WTC11 (cell line): ENCODE measurements around the gene SMC5. TPM values are rescaled to one million over a fixed set of nuclear protein-coding genes. Genes with fewer than 3 reads are reported as not detected.
"Not testable (repeated sequence)": the region's sequence is repeated elsewhere in the genome, so short reads cannot be mapped to it uniquely, and the experiment has no call there.

Source experiments
- ATAC-seq: fragments of 200-7000 bp; cut with Tn5 transposase; 2 replicates; pipeline ENCODE4 v1.10.0; 2021; ENCODE audit warnings: mild to moderate bottlenecking, moderate library complexity
- CTCF ChIA-PET: fragments of 300-600 bp; sonication (Branson Sonifier 250); formaldehyde crosslinking; loops from one replicate; lab custom pipeline; 2021; ENCODE audit warnings: antibody characterized with exemption; lab: Charles Lee
- POLR2A ChIA-PET: fragments of 350-600 bp; sonication (Branson Sonifier 250); formaldehyde crosslinking; loops from one replicate; lab custom pipeline; 2021; ENCODE audit warnings: antibody characterized with exemption; lab: Charles Lee
- DNase-seq: peaks from one replicate; pipeline ENCODE4 v3.0.0; 2021; ENCODE audit warnings: low spot score
- H3K27ac Mint-ChIP-seq: 2 replicates; pipeline ENCODE4 v1.8.0; 2021; ENCODE audit warnings: mixed read lengths
- H3K27me3 Mint-ChIP-seq: 2 replicates; pipeline ENCODE4 v1.8.0; 2021; ENCODE audit warnings: low read depth, mild to moderate bottlenecking, moderate library complexity, mixed read lengths
- H3K36me3 Mint-ChIP-seq: 2 replicates; pipeline ENCODE4 v1.8.0; 2021; ENCODE audit warnings: mixed read lengths
- H3K4me1 Mint-ChIP-seq: 2 replicates; pipeline ENCODE4 v1.8.0; 2022; ENCODE audit warnings: mixed read lengths
- H3K4me3 Mint-ChIP-seq: 2 replicates; pipeline ENCODE4 v1.8.0; 2021; ENCODE audit warnings: mild to moderate bottlenecking, moderate library complexity, mixed read lengths
- H3K9me3 Mint-ChIP-seq: 2 replicates; pipeline ENCODE4 v1.8.0; 2021; ENCODE audit warnings: mixed read lengths
- GABPB1 ChIP-seq: sonication (generic); formaldehyde crosslinking; IDR thresholded peaks from 2 replicates; pipeline ENCODE4 v1.8.1; 2023; ENCODE audit warnings: mild to moderate bottlenecking, missing genetic modification reagents
- HMGA2 ChIP-seq: fragments of 250-450 bp; sonication (Bioruptor Pico); IDR thresholded peaks from 2 replicates; pipeline ENCODE4 v1.4.0; 2021; ENCODE audit warnings: mild to moderate bottlenecking, moderate library complexity
- MYBL2 ChIP-seq: sonication (generic); formaldehyde crosslinking; IDR thresholded peaks from 2 replicates; pipeline ENCODE4 v1.8.1; 2023; ENCODE audit warnings: mild to moderate bottlenecking, moderate library complexity, missing genetic modification reagents
- NR1H2 ChIP-seq: sonication (generic); formaldehyde crosslinking; IDR thresholded peaks from 2 replicates; pipeline ENCODE4 v1.9.0; 2021; ENCODE audit warnings: mild to moderate bottlenecking, moderate library complexity, missing genetic modification reagents
- RELA ChIP-seq: sonication (generic); formaldehyde crosslinking; IDR thresholded peaks from 2 replicates; pipeline ENCODE4 v1.8.1; 2022; ENCODE audit warnings: missing genetic modification reagents, mild to moderate bottlenecking, borderline replicate concordance
- RORB ChIP-seq: fragments of 250-450 bp; sonication (Bioruptor Pico); IDR thresholded peaks from 2 replicates; pipeline ENCODE4 v1.9.0; 2021; ENCODE audit warnings: mild to moderate bottlenecking
- TP53 ChIP-seq: sonication (generic); formaldehyde crosslinking; IDR thresholded peaks from 2 replicates; pipeline ENCODE4 v1.8.1; 2023; ENCODE audit warnings: mild to moderate bottlenecking, missing genetic modification reagents
- ZNF121 ChIP-seq: sonication (generic); formaldehyde crosslinking; IDR thresholded peaks from 2 replicates; pipeline ENCODE4 v1.8.0; 2023; ENCODE audit warnings: missing genetic modification reagents
- ZNF232 ChIP-seq: sonication (generic); formaldehyde crosslinking; IDR thresholded peaks from 2 replicates; pipeline ENCODE4 v1.8.0; 2022; ENCODE audit warnings: mild to moderate bottlenecking, missing genetic modification reagents
- ZNF263 ChIP-seq: sonication (generic); formaldehyde crosslinking; IDR thresholded peaks from 2 replicates; pipeline ENCODE4 v1.8.1; 2022; ENCODE audit warnings: low read depth, mild to moderate bottlenecking, moderate library complexity, missing genetic modification reagents
- ZNF671 ChIP-seq: fragments of 250-450 bp; sonication (Bioruptor Pico); IDR thresholded peaks from 2 replicates; pipeline ENCODE4 v1.8.0; 2021; ENCODE audit warnings: mild to moderate bottlenecking
- total RNA-seq: library from RNA; stranded (reverse); gene quantifications from 3 replicates; pipeline ENCODE4 v1.2.3, GENCODE V29; 2021
- TF ChIP-seq, protein P1 (sequence below): sonication (generic); formaldehyde crosslinking; IDR thresholded peaks from 2 replicates; pipeline ENCODE4 v1.8.1; 2023; ENCODE audit warnings: mild to moderate bottlenecking, missing genetic modification reagents, borderline replicate concordance
- TF ChIP-seq, protein P2 (sequence below): sonication (generic); formaldehyde crosslinking; IDR thresholded peaks from 2 replicates; pipeline ENCODE4 v1.8.0; 2022; ENCODE audit warnings: mild to moderate bottlenecking, missing genetic modification reagents
- TF ChIP-seq, protein P3 (sequence below): sonication (generic); formaldehyde crosslinking; IDR thresholded peaks from 2 replicates; pipeline ENCODE4 v1.8.1; 2023; ENCODE audit warnings: mild to moderate bottlenecking, missing genetic modification reagents, moderate library complexity
- TF ChIP-seq, protein P4 (sequence below): sonication (generic); formaldehyde crosslinking; IDR thresholded peaks from 2 replicates; pipeline ENCODE4 v1.8.1; 2023; ENCODE audit warnings: mild to moderate bottlenecking, missing genetic modification reagents
- TF ChIP-seq, protein P5 (sequence below): sonication (generic); formaldehyde crosslinking; IDR thresholded peaks from 2 replicates; pipeline ENCODE4 v1.8.1; 2023; ENCODE audit warnings: mild to moderate bottlenecking, missing genetic modification reagents
- TF ChIP-seq, protein P6 (sequence below): fragments of 250-450 bp; sonication (Bioruptor Pico); IDR thresholded peaks from 2 replicates; pipeline ENCODE4 v1.9.0; 2021; ENCODE audit warnings: moderate library complexity, mild to moderate bottlenecking, inconsistent platforms, borderline replicate concordance
- TF ChIP-seq, protein P7 (sequence below): sonication (generic); formaldehyde crosslinking; IDR thresholded peaks from 2 replicates; pipeline ENCODE4 v1.8.1; 2022; ENCODE audit warnings: mild to moderate bottlenecking, missing genetic modification reagents, moderate library complexity, borderline replicate concordance

The SMC5 gene
- total RNA-seq, 1 experiment from 2014 or later, result 20.2 TPM

DNA sequence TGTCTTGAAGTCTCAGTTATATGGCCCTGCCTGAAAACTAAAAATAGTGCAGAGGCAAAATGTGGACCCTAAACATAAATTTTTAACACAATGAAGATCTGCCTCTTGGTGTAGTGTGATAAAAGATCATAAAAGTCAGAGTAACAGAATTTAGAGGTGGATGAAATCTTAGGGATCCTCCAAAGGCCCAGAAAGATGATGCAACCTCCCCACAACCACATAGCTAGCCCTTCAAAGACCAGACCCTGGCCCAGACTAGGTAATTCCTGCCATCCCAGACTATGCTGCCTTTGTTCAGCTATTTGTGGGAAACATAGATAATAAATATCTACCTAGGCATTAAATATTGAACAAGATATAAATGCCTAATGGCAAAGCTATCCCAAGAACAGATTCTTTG, 140.4 kb downstream of the SMC5 start:
- no peaks in the 10 kb centered on the region for H3K36me3 Mint-ChIP-seq
- ATAC-seq (no peak), DNase-seq (no peak)
- peaks cover 8% of the 10 kb centered on the region for H3K27me3 Mint-ChIP-seq
- ChIA-PET POLR2A (no interaction called here), CTCF (no interaction called here)
- H3K4me1 Mint-ChIP-seq, result no peaks in the 10 kb centered on the region
- no peaks in the 10 kb centered on the region for H3K9me3 Mint-ChIP-seq
- TF ChIP-seq GABPB1 (0 out of 2 replicates have a peak, but pooled peaks have one; percentile 23), HMGA2 (no peak)
- no peak overlapping the region for H3K4me3 Mint-ChIP-seq
- H3K27ac Mint-ChIP-seq, result no peak overlapping the region

DNA sequence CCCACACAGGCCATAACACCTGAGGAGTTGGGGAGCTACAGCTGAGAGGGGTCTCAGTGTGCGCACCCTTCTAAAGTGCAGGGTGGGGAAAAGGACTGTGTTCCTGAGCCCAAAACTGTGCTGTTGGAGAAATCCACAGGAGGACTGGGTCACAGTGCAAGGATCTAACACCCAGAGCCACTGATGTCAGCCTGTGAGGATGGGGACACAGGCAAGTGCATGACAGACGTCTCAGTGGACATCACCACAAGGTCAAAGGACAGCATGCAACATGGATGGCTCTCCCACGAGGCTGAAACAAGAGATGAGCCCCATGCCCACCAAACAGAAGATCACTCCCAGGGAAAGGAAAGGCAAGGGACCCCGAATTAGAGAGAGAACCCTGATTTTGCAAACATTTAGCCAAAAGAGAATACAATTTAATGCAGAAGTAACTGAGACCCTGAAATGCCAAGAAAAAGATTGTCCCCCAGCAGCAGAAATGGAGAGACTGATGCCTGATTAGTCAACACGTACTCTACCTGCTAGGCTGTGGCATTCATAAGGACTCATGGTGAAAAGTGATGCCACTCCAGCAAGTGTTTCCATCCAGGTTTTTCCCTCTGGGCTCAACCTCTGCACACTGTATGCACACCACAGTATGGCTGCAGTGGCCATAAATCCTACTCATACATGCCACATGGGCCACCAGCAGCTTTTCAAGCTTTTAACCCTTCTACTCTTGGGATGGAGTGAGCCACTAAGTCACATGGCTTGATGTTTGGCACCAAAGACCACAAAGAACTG, 141.5 kb downstream of the SMC5 start:
- Mint-ChIP-seq H3K36me3 (no peaks in the 10 kb centered on the region), H3K9me3 (no peaks in the 10 kb centered on the region), H3K4me3 (no peak overlapping the region), H3K4me1 (0 out of 2 replicates have a peak, but pooled peaks cover under 1% of the 10 kb centered on the region), H3K27ac (no peak overlapping the region), H3K27me3 (peaks cover 11% of the 10 kb centered on the region)
- no peak for TF ChIP-seq RORB (CRISPR knock-in tag)
- no peak for TF ChIP-seq ZNF232 (CRISPR knock-in tag)
- TF ChIP-seq, protein P1, sequence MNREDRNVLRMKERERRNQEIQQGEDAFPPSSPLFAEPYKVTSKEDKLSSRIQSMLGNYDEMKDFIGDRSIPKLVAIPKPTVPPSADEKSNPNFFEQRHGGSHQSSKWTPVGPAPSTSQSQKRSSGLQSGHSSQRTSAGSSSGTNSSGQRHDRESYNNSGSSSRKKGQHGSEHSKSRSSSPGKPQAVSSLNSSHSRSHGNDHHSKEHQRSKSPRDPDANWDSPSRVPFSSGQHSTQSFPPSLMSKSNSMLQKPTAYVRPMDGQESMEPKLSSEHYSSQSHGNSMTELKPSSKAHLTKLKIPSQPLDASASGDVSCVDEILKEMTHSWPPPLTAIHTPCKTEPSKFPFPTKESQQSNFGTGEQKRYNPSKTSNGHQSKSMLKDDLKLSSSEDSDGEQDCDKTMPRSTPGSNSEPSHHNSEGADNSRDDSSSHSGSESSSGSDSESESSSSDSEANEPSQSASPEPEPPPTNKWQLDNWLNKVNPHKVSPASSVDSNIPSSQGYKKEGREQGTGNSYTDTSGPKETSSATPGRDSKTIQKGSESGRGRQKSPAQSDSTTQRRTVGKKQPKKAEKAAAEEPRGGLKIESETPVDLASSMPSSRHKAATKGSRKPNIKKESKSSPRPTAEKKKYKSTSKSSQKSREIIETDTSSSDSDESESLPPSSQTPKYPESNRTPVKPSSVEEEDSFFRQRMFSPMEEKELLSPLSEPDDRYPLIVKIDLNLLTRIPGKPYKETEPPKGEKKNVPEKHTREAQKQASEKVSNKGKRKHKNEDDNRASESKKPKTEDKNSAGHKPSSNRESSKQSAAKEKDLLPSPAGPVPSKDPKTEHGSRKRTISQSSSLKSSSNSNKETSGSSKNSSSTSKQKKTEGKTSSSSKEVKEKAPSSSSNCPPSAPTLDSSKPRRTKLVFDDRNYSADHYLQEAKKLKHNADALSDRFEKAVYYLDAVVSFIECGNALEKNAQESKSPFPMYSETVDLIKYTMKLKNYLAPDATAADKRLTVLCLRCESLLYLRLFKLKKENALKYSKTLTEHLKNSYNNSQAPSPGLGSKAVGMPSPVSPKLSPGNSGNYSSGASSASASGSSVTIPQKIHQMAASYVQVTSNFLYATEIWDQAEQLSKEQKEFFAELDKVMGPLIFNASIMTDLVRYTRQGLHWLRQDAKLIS (CRISPR knock-in tag), result no peak
- no peak for TF ChIP-seq HMGA2
- TF ChIP-seq RELA (CRISPR knock-in tag), result no peak
- TF ChIP-seq, protein P2, sequence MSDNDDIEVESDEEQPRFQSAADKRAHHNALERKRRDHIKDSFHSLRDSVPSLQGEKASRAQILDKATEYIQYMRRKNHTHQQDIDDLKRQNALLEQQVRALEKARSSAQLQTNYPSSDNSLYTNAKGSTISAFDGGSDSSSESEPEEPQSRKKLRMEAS (CRISPR knock-in tag), result no peak
- no peak for TF ChIP-seq ZNF263 (CRISPR knock-in tag)
- TF ChIP-seq, protein P3, sequence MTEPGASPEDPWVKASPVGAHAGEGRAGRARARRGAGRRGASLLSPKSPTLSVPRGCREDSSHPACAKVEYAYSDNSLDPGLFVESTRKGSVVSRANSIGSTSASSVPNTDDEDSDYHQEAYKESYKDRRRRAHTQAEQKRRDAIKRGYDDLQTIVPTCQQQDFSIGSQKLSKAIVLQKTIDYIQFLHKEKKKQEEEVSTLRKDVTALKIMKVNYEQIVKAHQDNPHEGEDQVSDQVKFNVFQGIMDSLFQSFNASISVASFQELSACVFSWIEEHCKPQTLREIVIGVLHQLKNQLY (CRISPR knock-in tag), result no peak
- TF ChIP-seq MYBL2 (CRISPR knock-in tag), result no peak
- TF ChIP-seq, protein P4, sequence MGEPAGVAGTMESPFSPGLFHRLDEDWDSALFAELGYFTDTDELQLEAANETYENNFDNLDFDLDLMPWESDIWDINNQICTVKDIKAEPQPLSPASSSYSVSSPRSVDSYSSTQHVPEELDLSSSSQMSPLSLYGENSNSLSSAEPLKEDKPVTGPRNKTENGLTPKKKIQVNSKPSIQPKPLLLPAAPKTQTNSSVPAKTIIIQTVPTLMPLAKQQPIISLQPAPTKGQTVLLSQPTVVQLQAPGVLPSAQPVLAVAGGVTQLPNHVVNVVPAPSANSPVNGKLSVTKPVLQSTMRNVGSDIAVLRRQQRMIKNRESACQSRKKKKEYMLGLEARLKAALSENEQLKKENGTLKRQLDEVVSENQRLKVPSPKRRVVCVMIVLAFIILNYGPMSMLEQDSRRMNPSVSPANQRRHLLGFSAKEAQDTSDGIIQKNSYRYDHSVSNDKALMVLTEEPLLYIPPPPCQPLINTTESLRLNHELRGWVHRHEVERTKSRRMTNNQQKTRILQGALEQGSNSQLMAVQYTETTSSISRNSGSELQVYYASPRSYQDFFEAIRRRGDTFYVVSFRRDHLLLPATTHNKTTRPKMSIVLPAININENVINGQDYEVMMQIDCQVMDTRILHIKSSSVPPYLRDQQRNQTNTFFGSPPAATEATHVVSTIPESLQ (CRISPR knock-in tag), result no peak
- TF ChIP-seq, protein P5, sequence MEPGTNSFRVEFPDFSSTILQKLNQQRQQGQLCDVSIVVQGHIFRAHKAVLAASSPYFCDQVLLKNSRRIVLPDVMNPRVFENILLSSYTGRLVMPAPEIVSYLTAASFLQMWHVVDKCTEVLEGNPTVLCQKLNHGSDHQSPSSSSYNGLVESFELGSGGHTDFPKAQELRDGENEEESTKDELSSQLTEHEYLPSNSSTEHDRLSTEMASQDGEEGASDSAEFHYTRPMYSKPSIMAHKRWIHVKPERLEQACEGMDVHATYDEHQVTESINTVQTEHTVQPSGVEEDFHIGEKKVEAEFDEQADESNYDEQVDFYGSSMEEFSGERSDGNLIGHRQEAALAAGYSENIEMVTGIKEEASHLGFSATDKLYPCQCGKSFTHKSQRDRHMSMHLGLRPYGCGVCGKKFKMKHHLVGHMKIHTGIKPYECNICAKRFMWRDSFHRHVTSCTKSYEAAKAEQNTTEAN (CRISPR knock-in tag), result no peak
- TF ChIP-seq TP53 (CRISPR knock-in tag), result no peak
- TF ChIP-seq GABPB1, result no peak
- no peak for TF ChIP-seq ZNF671 (CRISPR knock-in tag)
- TF ChIP-seq, protein P6, sequence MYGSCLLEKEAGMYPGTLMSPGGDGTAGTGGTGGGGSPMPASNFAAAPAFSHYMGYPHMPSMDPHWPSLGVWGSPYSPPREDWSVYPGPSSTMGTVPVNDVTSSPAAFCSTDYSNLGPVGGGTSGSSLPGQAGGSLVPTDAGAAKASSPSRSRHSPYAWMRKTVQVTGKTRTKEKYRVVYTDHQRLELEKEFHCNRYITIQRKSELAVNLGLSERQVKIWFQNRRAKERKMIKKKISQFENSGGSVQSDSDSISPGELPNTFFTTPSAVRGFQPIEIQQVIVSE (CRISPR knock-in tag), result no peak
- no peak for TF ChIP-seq ZNF121 (CRISPR knock-in tag)
- no peak for TF ChIP-seq NR1H2
- TF ChIP-seq, protein P7, sequence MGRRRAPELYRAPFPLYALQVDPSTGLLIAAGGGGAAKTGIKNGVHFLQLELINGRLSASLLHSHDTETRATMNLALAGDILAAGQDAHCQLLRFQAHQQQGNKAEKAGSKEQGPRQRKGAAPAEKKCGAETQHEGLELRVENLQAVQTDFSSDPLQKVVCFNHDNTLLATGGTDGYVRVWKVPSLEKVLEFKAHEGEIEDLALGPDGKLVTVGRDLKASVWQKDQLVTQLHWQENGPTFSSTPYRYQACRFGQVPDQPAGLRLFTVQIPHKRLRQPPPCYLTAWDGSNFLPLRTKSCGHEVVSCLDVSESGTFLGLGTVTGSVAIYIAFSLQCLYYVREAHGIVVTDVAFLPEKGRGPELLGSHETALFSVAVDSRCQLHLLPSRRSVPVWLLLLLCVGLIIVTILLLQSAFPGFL (CRISPR knock-in tag), result no peak
- no peak for ATAC-seq
- ChIA-PET CTCF (no interaction called here), POLR2A (no interaction called here)
- no peak for DNase-seq

DNA sequence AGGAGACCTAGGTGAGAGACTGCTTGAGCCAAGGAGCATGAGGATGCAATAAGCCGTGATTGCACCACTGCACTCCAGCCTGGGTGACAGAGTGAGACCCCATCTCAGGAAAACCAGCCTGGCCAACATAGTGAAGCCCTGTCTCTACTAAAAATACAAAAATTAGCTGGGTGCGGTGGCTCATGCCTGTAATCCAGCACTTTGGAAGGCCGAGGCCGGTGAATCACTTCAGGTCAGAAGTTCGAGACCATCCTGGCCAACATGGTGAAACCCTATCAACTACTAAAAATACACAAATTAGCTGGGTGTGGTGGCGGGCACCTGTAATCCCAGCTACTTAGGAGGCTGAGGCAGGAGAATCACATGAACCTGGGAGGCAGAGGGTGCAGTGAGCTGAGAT, 142.5 kb downstream of the SMC5 start:
- H3K4me1 Mint-ChIP-seq, DNase-seq, H3K9me3 Mint-ChIP-seq, H3K27ac Mint-ChIP-seq, CTCF ChIA-PET, H3K4me3 Mint-ChIP-seq, ATAC-seq, H3K36me3 Mint-ChIP-seq: not testable (repeated sequence)
- peaks cover 11% of the 10 kb centered on the region for H3K27me3 Mint-ChIP-seq
- POLR2A ChIA-PET, result interaction anchor here (0.7 kb wide), 1 partner anchor 1047 kb away, joined by 6 read pairs; no protein-coding TSS in a partner anchor
